ENCODE measurements around the gene ACTN2. TPM values are rescaled to one million over a fixed set of nuclear protein-coding genes. Genes with fewer than 3 reads are reported as not detected.

The ACTN2 gene
- total RNA-seq, 1 donor from 2014 or later: 2.4 TPM

- H3K4me1 Mint-ChIP-seq (ENCODE audit: unreplicated experiment): peaks cover 9% of the 10 kb centered on the region
- DNase-seq (ENCODE audit: extremely low spot score, unreplicated experiment): no peak
- peak overlapping the region; percentile 19 for H3K27ac Mint-ChIP-seq
- H3K9me3 Mint-ChIP-seq: peaks cover 2% of the 10 kb centered on the region
- peaks cover 54% of the 10 kb centered on the region for H3K27me3 Mint-ChIP-seq
- no peak overlapping the region for H3K4me3 Mint-ChIP-seq
- H3K36me3 Mint-ChIP-seq: no peaks in the 10 kb centered on the region
- TF ChIP-seq CTCF (conservative IDR thresholded peaks at IDR 0.05): no peak
Observed at GRCh38 chr1:236692128-236692527, 5.8 kb downstream of the ACTN2 start.

- Mint-ChIP-seq H3K27me3 (peaks cover 48% of the 10 kb centered on the region), H3K27ac (no peak overlapping the region), H3K4me3 (no peak overlapping the region), H3K9me3 (peaks cover 5% of the 10 kb centered on the region), H3K36me3 (no peaks in the 10 kb centered on the region), H3K4me1 (ENCODE audit: unreplicated experiment) (peaks cover 8% of the 10 kb centered on the region)
- no peak for TF ChIP-seq CTCF (conservative IDR thresholded peaks at IDR 0.05)
- DNase-seq (ENCODE audit: extremely low spot score, unreplicated experiment): no peak
Observed at GRCh38 chr1:236692742-236693141, 6.4 kb downstream of the ACTN2 start.

- peaks cover 4% of the 10 kb centered on the region for H3K27me3 Mint-ChIP-seq
- H3K36me3 Mint-ChIP-seq: no peaks in the 10 kb centered on the region
- H3K4me1 Mint-ChIP-seq (ENCODE audit: unreplicated experiment): no peaks in the 10 kb centered on the region
- no peak for DNase-seq (ENCODE audit: extremely low spot score, unreplicated experiment)
- H3K27ac Mint-ChIP-seq: no peak overlapping the region
- no peak for TF ChIP-seq CTCF (conservative IDR thresholded peaks at IDR 0.05)
- H3K9me3 Mint-ChIP-seq: peaks cover 5% of the 10 kb centered on the region
- H3K4me3 Mint-ChIP-seq: no peak overlapping the region
Observed at GRCh38 chr1:236699366-236699765, 13.1 kb downstream of the ACTN2 start.

GRCh38 chr1:236700903-236701302 is 14.6 kb downstream of the ACTN2 start:
- no peak for TF ChIP-seq CTCF (conservative IDR thresholded peaks at IDR 0.05)
- Mint-ChIP-seq H3K4me3 (no peak overlapping the region), H3K36me3 (no peaks in the 10 kb centered on the region), H3K27ac (no peak overlapping the region), H3K27me3 (peaks cover 4% of the 10 kb centered on the region), H3K4me1 (ENCODE audit: unreplicated experiment) (peaks cover 5% of the 10 kb centered on the region), H3K9me3 (peaks cover 5% of the 10 kb centered on the region)
- DNase-seq (ENCODE audit: extremely low spot score, unreplicated experiment): no peak

- TF ChIP-seq CTCF (conservative IDR thresholded peaks at IDR 0.05): no peak
- DNase-seq (ENCODE audit: extremely low spot score, unreplicated experiment): no peak
- H3K27me3 Mint-ChIP-seq: peaks cover 4% of the 10 kb centered on the region
- peaks cover 10% of the 10 kb centered on the region for H3K4me1 Mint-ChIP-seq (ENCODE audit: unreplicated experiment)
- H3K4me3 Mint-ChIP-seq: no peak overlapping the region
- H3K27ac Mint-ChIP-seq: no peak overlapping the region
- no peaks in the 10 kb centered on the region for H3K36me3 Mint-ChIP-seq
- peaks cover 5% of the 10 kb centered on the region for H3K9me3 Mint-ChIP-seq
Observed at GRCh38 chr1:236701782-236702181, 15.5 kb downstream of the ACTN2 start.

GRCh38 chr1:236702791-236703394 is 16.6 kb downstream of the ACTN2 start:
- no peak for TF ChIP-seq CTCF (conservative IDR thresholded peaks at IDR 0.05)
- Mint-ChIP-seq H3K9me3 (no peaks in the 10 kb centered on the region), H3K27ac (no peak overlapping the region), H3K27me3 (peaks cover 4% of the 10 kb centered on the region), H3K4me3 (no peak overlapping the region), H3K4me1 (ENCODE audit: unreplicated experiment) (peaks cover 10% of the 10 kb centered on the region), H3K36me3 (no peaks in the 10 kb centered on the region)
- DNase-seq (ENCODE audit: extremely low spot score, unreplicated experiment): no peak
